ENCODE measurements around the gene KRT74.

Gene KRT74

DNA sequence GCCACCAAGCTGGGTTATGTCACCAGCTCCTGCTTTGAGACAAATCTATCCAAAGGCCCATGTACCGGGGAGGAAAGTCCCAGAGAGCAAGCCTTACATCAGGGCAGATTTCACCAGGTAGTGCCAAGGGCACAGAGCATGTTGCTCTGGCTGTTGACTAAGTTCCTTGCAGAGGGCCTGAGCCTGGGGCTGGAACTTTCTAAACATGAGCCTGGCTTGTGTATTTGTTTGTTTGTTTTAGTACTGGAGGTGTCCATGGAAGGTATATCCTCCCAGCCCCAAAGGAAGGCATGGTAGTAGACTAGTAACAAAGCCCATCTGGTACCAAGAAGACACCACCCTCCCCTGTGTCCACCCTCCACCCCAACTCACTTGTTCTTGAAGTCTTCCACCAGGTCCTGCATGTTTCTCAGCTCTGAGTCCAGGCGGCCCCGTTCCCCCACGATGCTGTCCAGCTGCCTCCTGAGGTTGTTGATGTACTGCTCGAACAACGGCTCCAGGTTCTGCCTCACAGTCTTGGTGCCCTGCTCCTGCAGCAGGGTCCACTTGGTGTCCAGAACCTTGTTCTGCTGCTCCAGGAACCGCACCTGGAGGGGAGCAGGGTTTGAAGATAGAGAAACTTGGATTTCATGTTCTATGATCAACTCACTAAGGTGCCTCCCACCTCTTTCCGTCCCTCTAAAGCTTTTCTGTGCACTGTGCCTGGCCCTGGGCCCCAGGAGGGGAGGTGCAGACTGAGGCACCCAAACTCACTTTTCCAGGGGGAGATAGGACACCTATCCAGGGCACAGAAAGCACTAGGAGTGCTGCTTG is 54.9 kb downstream of the KRT74 start:
- TF ChIP-seq, protein P1, sequence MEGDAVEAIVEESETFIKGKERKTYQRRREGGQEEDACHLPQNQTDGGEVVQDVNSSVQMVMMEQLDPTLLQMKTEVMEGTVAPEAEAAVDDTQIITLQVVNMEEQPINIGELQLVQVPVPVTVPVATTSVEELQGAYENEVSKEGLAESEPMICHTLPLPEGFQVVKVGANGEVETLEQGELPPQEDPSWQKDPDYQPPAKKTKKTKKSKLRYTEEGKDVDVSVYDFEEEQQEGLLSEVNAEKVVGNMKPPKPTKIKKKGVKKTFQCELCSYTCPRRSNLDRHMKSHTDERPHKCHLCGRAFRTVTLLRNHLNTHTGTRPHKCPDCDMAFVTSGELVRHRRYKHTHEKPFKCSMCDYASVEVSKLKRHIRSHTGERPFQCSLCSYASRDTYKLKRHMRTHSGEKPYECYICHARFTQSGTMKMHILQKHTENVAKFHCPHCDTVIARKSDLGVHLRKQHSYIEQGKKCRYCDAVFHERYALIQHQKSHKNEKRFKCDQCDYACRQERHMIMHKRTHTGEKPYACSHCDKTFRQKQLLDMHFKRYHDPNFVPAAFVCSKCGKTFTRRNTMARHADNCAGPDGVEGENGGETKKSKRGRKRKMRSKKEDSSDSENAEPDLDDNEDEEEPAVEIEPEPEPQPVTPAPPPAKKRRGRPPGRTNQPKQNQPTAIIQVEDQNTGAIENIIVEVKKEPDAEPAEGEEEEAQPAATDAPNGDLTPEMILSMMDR (IDR thresholded peaks at IDR 0.05; ENCODE audit: control insufficient read depth, insufficient read depth, low read depth, low read length, missing control alignments), result no peak
- H3K4me3 ChIP-seq (ENCODE audit: control insufficient read depth, low read depth, low read length), result no peak overlapping the region
- DNase-seq (ENCODE audit: low read depth), result no peak

DNA sequence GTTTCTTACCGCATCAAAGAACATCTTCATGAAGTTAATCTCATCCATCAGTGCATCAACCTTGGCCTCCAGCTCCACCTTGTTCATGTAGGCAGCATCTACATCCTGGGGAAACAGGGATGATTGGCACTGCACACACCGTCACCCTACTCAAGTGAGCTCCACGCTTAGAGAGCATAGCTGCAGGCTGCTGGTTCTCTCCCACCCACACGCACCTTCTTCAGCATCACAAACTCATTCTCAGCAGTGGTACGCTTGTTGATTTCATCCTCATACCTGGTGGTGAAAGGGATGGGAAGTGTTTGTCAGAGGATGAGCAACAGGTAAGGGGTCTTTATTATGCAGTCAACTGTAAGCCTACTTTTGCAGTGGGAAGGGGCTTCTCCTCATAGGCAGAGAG is 55.8 kb downstream of the KRT74 start:
- no peak overlapping the region for H3K4me3 ChIP-seq (ENCODE audit: control insufficient read depth, low read depth, low read length)
- DNase-seq (ENCODE audit: low read depth), result no peak
- TF ChIP-seq, protein P1 (IDR thresholded peaks at IDR 0.05; ENCODE audit: control insufficient read depth, insufficient read depth, low read depth, low read length, missing control alignments), result no peak

DNA sequence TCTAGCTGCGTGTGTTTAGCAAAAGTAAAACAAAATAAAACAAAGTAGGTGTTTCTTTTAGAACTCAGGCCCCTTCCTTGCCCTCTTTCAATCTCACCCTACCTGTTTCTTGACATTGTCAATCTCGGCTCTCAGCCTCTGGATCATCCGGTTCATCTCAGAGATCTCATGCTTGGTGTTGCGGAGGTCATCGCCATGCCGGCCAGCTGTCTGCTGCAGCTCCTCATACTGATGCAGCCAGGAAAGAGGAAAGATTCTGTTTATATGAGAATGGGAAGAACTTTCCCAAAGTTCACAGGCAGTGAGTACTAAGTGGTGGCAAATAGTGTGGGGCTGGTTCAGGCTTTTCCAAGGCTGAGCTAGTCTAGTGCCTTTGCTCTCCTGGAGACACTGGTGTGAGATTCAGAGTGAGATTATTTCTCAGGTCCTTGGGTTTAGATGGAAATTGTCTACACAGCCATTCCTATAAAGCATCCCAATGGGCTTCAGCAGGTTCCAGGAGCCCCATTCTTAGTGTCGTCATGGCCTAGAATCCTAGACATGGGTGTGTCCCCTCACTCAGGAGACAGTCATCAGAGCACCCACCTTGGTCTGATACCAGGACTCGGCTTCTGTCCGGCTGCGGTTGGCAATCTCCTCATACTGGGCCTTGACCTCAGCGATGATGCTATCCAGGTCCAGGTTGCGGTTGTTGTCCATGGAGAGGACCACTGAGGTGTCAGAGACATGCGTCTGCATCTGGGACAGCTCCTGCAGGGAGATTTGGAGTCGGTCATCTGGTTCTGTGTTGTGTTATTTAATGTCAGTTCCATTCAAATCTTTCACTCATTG is 56.4 kb downstream of the KRT74 start:
- no peak overlapping the region for H3K4me3 ChIP-seq (ENCODE audit: control insufficient read depth, low read depth, low read length)
- TF ChIP-seq, protein P1 (IDR thresholded peaks at IDR 0.05; ENCODE audit: control insufficient read depth, insufficient read depth, low read depth, low read length, missing control alignments), result no peak
- no peak for DNase-seq (ENCODE audit: low read depth)

DNA sequence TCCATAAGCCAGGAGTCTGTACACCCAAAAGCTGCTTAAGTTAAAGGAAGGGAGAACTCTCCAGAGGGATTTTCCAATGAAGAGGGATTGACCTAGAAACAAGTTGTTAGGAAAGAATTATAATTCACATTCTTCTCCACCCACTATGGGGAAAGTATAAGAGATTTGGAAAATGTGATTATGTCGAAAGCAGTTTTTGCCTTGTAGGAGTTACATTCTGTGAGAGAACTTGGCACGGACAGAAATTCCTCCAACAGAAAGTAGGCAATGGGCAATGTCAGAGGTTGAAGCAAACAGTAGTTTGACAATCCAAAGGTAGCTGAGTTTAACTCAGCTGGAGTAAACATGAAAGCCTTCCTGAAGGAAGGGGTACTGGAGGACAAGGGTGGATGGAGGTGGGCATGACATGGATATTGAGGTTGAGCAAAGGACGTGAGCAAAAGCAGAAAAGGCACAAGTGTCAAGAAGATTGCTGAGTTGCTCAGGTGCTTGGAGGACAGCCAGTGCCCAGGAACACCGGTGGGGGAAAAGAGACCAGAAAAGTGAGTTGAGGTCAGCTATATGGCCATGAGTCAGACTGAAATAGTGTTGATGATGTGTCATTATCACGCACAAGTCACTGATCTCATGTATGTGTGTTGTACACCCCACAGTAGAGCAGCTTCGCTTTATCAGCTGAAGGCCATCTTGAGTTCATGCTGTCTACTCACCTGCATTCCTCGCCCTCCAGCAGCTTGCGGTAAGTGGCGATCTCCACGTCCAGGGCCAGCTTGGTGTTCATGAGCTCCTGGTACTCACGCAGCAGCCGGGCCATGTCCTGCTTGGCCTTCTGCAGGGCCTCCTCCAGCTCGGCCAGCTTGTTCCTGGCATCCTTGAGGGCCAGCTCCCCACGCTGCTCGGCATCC is 57.5 kb downstream of the KRT74 start:
- no peak overlapping the region for H3K4me3 ChIP-seq (ENCODE audit: control insufficient read depth, low read depth, low read length)
- no peak for DNase-seq (ENCODE audit: low read depth)
- TF ChIP-seq, protein P1 (IDR thresholded peaks at IDR 0.05; ENCODE audit: control insufficient read depth, insufficient read depth, low read depth, low read length, missing control alignments), result no peak
